HepG2 (cell line): ENCODE data around the gene OSBP. TPM values are rescaled to one million over a fixed set of nuclear protein-coding genes. Genes with fewer than 3 reads are reported as not detected.

Experiments used
- BRD4 ChIP-seq: sonication (generic); formaldehyde crosslinking; IDR thresholded peaks from 2 replicates; pipeline ENCODE4 v1.4.0; 2020; ENCODE audit warnings: missing genetic modification reagents
- E2F1 ChIP-seq: sonication (generic); formaldehyde crosslinking; IDR thresholded peaks from 2 replicates; pipeline ENCODE4 v1.5.0; 2020; ENCODE audit warnings: missing genetic modification reagents
- GFI1 ChIP-seq: sonication (generic); formaldehyde crosslinking; IDR thresholded peaks from 2 replicates; pipeline ENCODE4 v1.5.0; 2020; ENCODE audit warnings: missing genetic modification reagents, mild to moderate bottlenecking, borderline replicate concordance
- ISX ChIP-seq: sonication (generic); formaldehyde crosslinking; conservative IDR thresholded peaks from 2 replicates; pipeline ENCODE4 v1.5.0; 2020; ENCODE audit warnings: missing genetic modification reagents
- MAF1 ChIP-seq: sonication (generic); formaldehyde crosslinking; IDR thresholded peaks from 2 replicates; pipeline ENCODE4 v1.5.0; 2020; ENCODE audit warnings: missing genetic modification reagents, borderline replicate concordance
- POGZ ChIP-seq: sonication (generic); formaldehyde crosslinking; IDR thresholded peaks from 2 replicates; pipeline ENCODE4 v1.4.0; 2020; ENCODE audit warnings: mild to moderate bottlenecking, missing genetic modification reagents
- RAD51 ChIP-seq: fragments of 450-650 bp; IDR thresholded peaks from 2 replicates; pipeline ENCODE4 v1.6.1; 2016; ENCODE audit warnings: borderline replicate concordance
- REST ChIP-seq, 2 experiments: IDR thresholded peaks; 2 replicates each; pipeline ENCODE4 v1.6.1; 2011 to 2012; ENCODE audit warnings: low read length in 2 of 2, borderline replicate concordance in 1 of 2, low read depth in 1 of 2, mild to moderate bottlenecking in 1 of 2, moderate library complexity in 1 of 2
- SAP130 ChIP-seq: IDR thresholded peaks from 2 replicates; pipeline ENCODE4 v1.6.1; 2016; ENCODE audit warnings: low read depth
- SMAD1 ChIP-seq: sonication (generic); formaldehyde crosslinking; IDR thresholded peaks from 2 replicates; pipeline ENCODE4 v1.4.0; 2020; ENCODE audit warnings: missing genetic modification reagents, low read depth, mild to moderate bottlenecking, borderline replicate concordance
- SP4 ChIP-seq: sonication (generic); formaldehyde crosslinking; IDR thresholded peaks from 2 replicates; pipeline ENCODE4 v1.8.1; 2023; ENCODE audit warnings: mild to moderate bottlenecking, missing genetic modification reagents
- STAT5B ChIP-seq: sonication (generic); formaldehyde crosslinking; IDR thresholded peaks from 2 replicates; pipeline ENCODE4 v1.4.0; 2020; ENCODE audit warnings: missing genetic modification reagents
- TEAD3 ChIP-seq: optimal IDR thresholded peaks from 2 replicates; pipeline ENCODE3; 2016; ENCODE audit warnings: borderline replicate concordance
- ZFP36L2 ChIP-seq: sonication (generic); formaldehyde crosslinking; IDR thresholded peaks from 2 replicates; pipeline ENCODE4 v1.4.0; 2020; ENCODE audit warnings: missing genetic modification reagents
- ZNF160 ChIP-seq: sonication (generic); formaldehyde crosslinking; IDR thresholded peaks from 2 replicates; pipeline ENCODE4 v1.8.0; 2022; ENCODE audit warnings: mild to moderate bottlenecking, inconsistent platforms, missing genetic modification reagents
- ZNF362 ChIP-seq: sonication (generic); formaldehyde crosslinking; IDR thresholded peaks from 2 replicates; pipeline ENCODE4 v1.4.0; 2020; ENCODE audit warnings: missing genetic modification reagents, mild to moderate bottlenecking, borderline replicate concordance
- ZNF580 ChIP-seq: IDR thresholded peaks from 2 replicates; pipeline ENCODE4 v1.6.1; 2016; ENCODE audit warnings: low read depth, borderline replicate concordance
- ZNF598 ChIP-seq: sonication (generic); formaldehyde crosslinking; IDR thresholded peaks from 2 replicates; pipeline ENCODE4 v1.5.1; 2020; ENCODE audit warnings: mild to moderate bottlenecking, missing genetic modification reagents, borderline replicate concordance
- ZNF746 ChIP-seq: sonication (generic); formaldehyde crosslinking; IDR thresholded peaks from 2 replicates; pipeline ENCODE4 v1.8.0; 2022; ENCODE audit warnings: mild to moderate bottlenecking, missing genetic modification reagents
- ZXDC ChIP-seq: sonication (generic); formaldehyde crosslinking; IDR thresholded peaks from 2 replicates; pipeline ENCODE4 v1.5.0; 2020; ENCODE audit warnings: mild to moderate bottlenecking, missing genetic modification reagents
- polyA plus RNA-seq, 8 experiments: library from polyadenylated mRNA; depleted of rRNA in 3 of 8; stranded (reverse) in 7 of 8; unstranded in 1 of 8; fragments of >200 nt; fragmentation: Illumina TruSeq in 4 of 8; extraction: Trizol in 4 of 8; gene quantifications; 2 replicates each; pipeline versions ENCODE4 v1.2.1 to v1.2.3, GENCODE V29; 2011 to 2016; ENCODE audit warnings: low read depth in 4 of 8, missing spikeins in 1 of 8, mixed read lengths in 1 of 8; ENCODE audit not compliant: insufficient read depth in 1 of 8
- total RNA-seq, 5 experiments: library from RNA; depleted of rRNA; stranded (reverse); fragments of >200 nt; fragmentation: Illumina TruSeq; extraction: Trizol; gene quantifications; 2 replicates each; pipeline ENCODE4 v1.2.3, GENCODE V29; 2016; ENCODE audit warnings: low read depth in 1 of 5

OSBP gene
- total and polyA plus RNA-seq, 2 of the 13 experiments (the other 11 are each of a cell fraction or from before 2014, with no cell fraction given): 12.1 to 13.5 TPM

- TF ChIP-seq REST (IDR thresholded peaks at IDR 0.05; ENCODE audit: borderline replicate concordance in 1 of 2, low read depth in 1 of 2, low read length in 2 of 2) (no peak; a peak in 1 of 4 replicates), ZNF580 (CRISPR knock-in tag) (peak; percentile 93; the same call in 1 of the 2 replicates), TEAD3 (CRISPR knock-in tag) (peak; percentile 65), ZNF746 (CRISPR knock-in tag) (peak; percentile 14; the same call in 1 of the 2 replicates), SAP130 (CRISPR knock-in tag) (peak; percentile 63; the same call in 1 of the 2 replicates), STAT5B (CRISPR knock-in tag) (no peak), MAF1 (CRISPR knock-in tag) (peak; percentile 98), BRD4 (CRISPR knock-in tag) (0 out of 2 replicates have a peak, but pooled peaks have one; percentile 17), E2F1 (peak; percentile 86; the same call in 1 of the 2 replicates), RAD51 (no peak), ISX (CRISPR knock-in tag) (no peak), ZFP36L2 (no peak), POGZ (CRISPR knock-in tag) (peak; percentile 60; the same call in 1 of the 2 replicates), GFI1 (CRISPR knock-in tag) (no peak), ZNF160 (CRISPR knock-in tag) (no peak), ZNF362 (no peak; the same call in 1 of the 2 replicates), SP4 (CRISPR knock-in tag) (peak; percentile 70), ZXDC (CRISPR knock-in tag) (peak; percentile 88; the same call in 1 of the 2 replicates), SMAD1 (CRISPR knock-in tag) (peak; percentile 68; the same call in 1 of the 2 replicates), ZNF598 (CRISPR knock-in tag) (peak; percentile 95)
Observed at GRCh38 chr11:59550368-59550841, 65.2 kb downstream of the OSBP start (continued).
